CD4-positive, alpha-beta T cell treated with Interleukin-15 for 1 hour (primary cell): Measurements from ENCODE around the gene INPP4A.
A peak's percentile ranks its signal among the peaks of the same experiment; 100 is the strongest.

Experiments
- DNase-seq: peaks from one replicate; pipeline ENCODE4 v3.0.0-alpha.2; 2020

Gene INPP4A

GRCh38 chr2:98518101-98518500 is 73.4 kb downstream of the INPP4A start:
- peak; percentile 61 for DNase-seq

GRCh38 chr2:98519156-98519555 is 74.5 kb downstream of the INPP4A start:
- DNase-seq, result no peak

GRCh38 chr2:98519851-98520250 is 75.2 kb downstream of the INPP4A start:
- no peak for DNase-seq

- no peak for DNase-seq
Observed at GRCh38 chr2:98520806-98521205, 76.1 kb downstream of the INPP4A start.

GRCh38 chr2:98521266-98521665 is 76.6 kb downstream of the INPP4A start:
- DNase-seq, result no peak

- DNase-seq, result no peak
Observed at GRCh38 chr2:98522854-98523253, 78.2 kb downstream of the INPP4A start.

GRCh38 chr2:98524168-98524567 is 79.5 kb downstream of the INPP4A start:
- DNase-seq, result no peak

- no peak for DNase-seq
Observed at GRCh38 chr2:98528349-98528748, 83.7 kb downstream of the INPP4A start.

- no peak for DNase-seq
Observed at GRCh38 chr2:98530114-98530513, 85.5 kb downstream of the INPP4A start.

- no peak for DNase-seq
Observed at GRCh38 chr2:98532756-98533155, 88.1 kb downstream of the INPP4A start.

GRCh38 chr2:98533547-98533946 is 88.9 kb downstream of the INPP4A start:
- no peak for DNase-seq

- no peak for DNase-seq
Observed at GRCh38 chr2:98534761-98535160, 90.1 kb downstream of the INPP4A start.

GRCh38 chr2:98535971-98536677 is 91.5 kb downstream of the INPP4A start:
- DNase-seq, result no peak

GRCh38 chr2:98537390-98538126 is 92.9 kb downstream of the INPP4A start:
- no peak for DNase-seq

- no peak for DNase-seq
Observed at GRCh38 chr2:98538280-98539041, 93.8 kb downstream of the INPP4A start.

GRCh38 chr2:98539056-98539735 is 94.5 kb downstream of the INPP4A start:
- no peak for DNase-seq

GRCh38 chr2:98540536-98540935 is 95.9 kb downstream of the INPP4A start:
- DNase-seq, result no peak

- no peak for DNase-seq
Observed at GRCh38 chr2:98541489-98541888, 96.8 kb downstream of the INPP4A start.

- DNase-seq, result no peak
Observed at GRCh38 chr2:98541906-98542305, 97.2 kb downstream of the INPP4A start.

GRCh38 chr2:98543214-98543613 is 98.6 kb downstream of the INPP4A start:
- no peak for DNase-seq

- DNase-seq, result no peak
Observed at GRCh38 chr2:98543842-98544241, 99.2 kb downstream of the INPP4A start.

GRCh38 chr2:98545591-98545990 is 100.9 kb downstream of the INPP4A start:
- no peak for DNase-seq

GRCh38 chr2:98546186-98546585 is 101.5 kb downstream of the INPP4A start:
- DNase-seq, result no peak
